ENCODE data around the gene CMTM7.

Gene CMTM7

DNA sequence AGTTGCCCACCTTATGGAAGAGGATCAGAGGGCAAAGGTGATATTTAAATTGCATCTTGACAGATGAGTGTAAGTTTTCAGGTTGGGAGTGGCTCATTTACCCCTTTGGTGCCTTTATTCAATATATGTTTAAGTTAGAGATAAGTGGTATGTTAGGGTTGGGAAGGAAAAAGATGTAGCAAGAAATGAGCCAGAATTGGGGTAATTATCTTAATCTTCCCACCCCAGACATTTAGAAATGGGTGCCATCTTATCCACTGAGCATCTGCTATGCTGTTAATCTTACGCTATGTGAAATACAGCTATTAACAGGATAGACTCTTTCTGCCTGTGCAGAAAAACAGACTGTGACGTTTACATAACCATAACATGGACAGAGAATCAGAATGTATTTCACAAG, 6.3 kb downstream of the CMTM7 start:
- peaks cover 0 to 14% (median 0%) of the 10 kb centered on the region in 4 experiments for H3K36me3 ChIP-seq (ENCODE audit: control insufficient read depth in 4 of 4, insufficient read depth in 4 of 4, low read length in 3 of 4)
- H3K4me3 ChIP-seq (ENCODE audit: control insufficient read depth in 1 of 7, extremely low read depth in 1 of 7, insufficient read depth in 4 of 7, low read depth in 2 of 7, low read length in 6 of 7), result no peak overlapping the region
- H3K4me1 ChIP-seq (ENCODE audit: control extremely low read depth in 1 of 4, control insufficient read depth in 4 of 4, insufficient read depth in 4 of 4, low read length in 3 of 4), result peaks cover 13 to 87% (median 53%) of the 10 kb centered on the region in 4 experiments
- ChIA-PET POLR2A (no interaction called here), CTCF (interaction anchor here (0.6 to 8.3 kb wide), 7 partner anchors 10 to 96 kb away, joined by 3 to 132 read pairs (median 4); no protein-coding TSS in a partner anchor)
- 100% methylated on average over 1 of the region's 2 CpGs for WGBS (ENCODE audit: insufficient coverage)
- no peak for DNase-seq
- peak overlapping the region in 1 of 2 experiments; percentile 35 for H3K27ac ChIP-seq (ENCODE audit: insufficient read depth in 1 of 2, low read depth in 1 of 2, low read length in 2 of 2, poor library complexity in 1 of 2, severe bottlenecking in 2 of 2)
- no peaks in the 10 kb centered on the region for H3K9me3 ChIP-seq (ENCODE audit: control extremely low read depth in 1 of 5, control insufficient read depth in 4 of 5, insufficient read depth in 2 of 5, low read depth in 1 of 5, low read length in 4 of 5)
- no peaks in the 10 kb centered on the region for H3K27me3 ChIP-seq (replicated peaks in 2 of 5; ENCODE audit: control insufficient read depth in 4 of 5, insufficient read depth in 5 of 5, low read length in 4 of 5)

GRCh38 chr3:32398531-32398930, 6.9 kb downstream of the CMTM7 start:
- peak overlapping the region in 1 of 2 experiments; percentile 35 for H3K27ac ChIP-seq (ENCODE audit: insufficient read depth in 1 of 2, low read depth in 1 of 2, low read length in 2 of 2, poor library complexity in 1 of 2, severe bottlenecking in 2 of 2)
- 38% methylated on average over 4 of the region's 10 CpGs for WGBS (ENCODE audit: insufficient coverage)
- CTCF ChIA-PET, result interaction anchor here (0.6 to 8.3 kb wide), 6 partner anchors 11 to 96 kb away, joined by 3 to 132 read pairs (median 4); no protein-coding TSS in a partner anchor
- H3K4me3 ChIP-seq (ENCODE audit: control insufficient read depth in 1 of 7, extremely low read depth in 1 of 7, insufficient read depth in 4 of 7, low read depth in 2 of 7, low read length in 6 of 7), result no peak overlapping the region
- no peaks in the 10 kb centered on the region for H3K27me3 ChIP-seq (replicated peaks in 2 of 5; ENCODE audit: control insufficient read depth in 4 of 5, insufficient read depth in 5 of 5, low read length in 4 of 5)
- POLR2A ChIA-PET, result no interaction called here
- no peak for DNase-seq
- H3K9me3 ChIP-seq (ENCODE audit: control extremely low read depth in 1 of 5, control insufficient read depth in 4 of 5, insufficient read depth in 2 of 5, low read depth in 1 of 5, low read length in 4 of 5), result no peaks in the 10 kb centered on the region
- H3K36me3 ChIP-seq (ENCODE audit: control insufficient read depth in 4 of 4, insufficient read depth in 4 of 4, low read length in 3 of 4), result peaks cover 0 to 14% (median 0%) of the 10 kb centered on the region in 4 experiments
- H3K4me1 ChIP-seq (ENCODE audit: control extremely low read depth in 1 of 4, control insufficient read depth in 4 of 4, insufficient read depth in 4 of 4, low read length in 3 of 4), result peaks cover 15 to 91% (median 56%) of the 10 kb centered on the region in 4 experiments

DNA sequence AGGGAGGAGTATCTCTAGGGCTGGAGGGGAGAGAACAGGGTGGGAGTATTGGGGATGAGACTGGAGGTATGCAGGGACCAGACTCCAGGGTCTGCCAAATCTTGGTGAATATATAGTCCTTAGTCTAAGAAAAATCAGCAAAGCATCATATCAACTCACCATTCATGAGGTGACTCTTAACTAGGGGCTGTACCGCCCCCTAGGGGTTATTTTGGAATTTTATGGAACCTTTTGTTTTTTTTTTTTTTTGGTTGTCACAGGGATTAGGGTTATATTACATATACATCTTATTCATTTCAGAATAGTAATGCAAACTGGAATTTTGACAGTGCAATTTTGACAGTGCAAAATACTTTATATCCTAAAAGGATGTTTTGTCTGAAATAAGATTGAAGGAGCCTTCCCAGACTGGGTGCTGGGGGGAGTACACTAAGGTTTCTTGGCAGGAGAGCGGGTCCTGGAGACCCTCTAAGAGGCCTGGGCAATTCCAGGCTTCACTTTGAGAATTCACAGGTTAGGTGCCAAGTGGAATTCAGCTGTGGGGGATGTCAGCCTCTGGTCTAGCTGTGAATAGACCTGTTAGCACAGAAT, 7.5 kb downstream of the CMTM7 start:
- Histone ChIP-seq H3K9me3 (ENCODE audit: control extremely low read depth in 1 of 5, control insufficient read depth in 4 of 5, insufficient read depth in 2 of 5, low read depth in 1 of 5, low read length in 4 of 5) (no peaks in the 10 kb centered on the region), H3K27ac (ENCODE audit: insufficient read depth in 1 of 2, low read depth in 1 of 2, low read length in 2 of 2, poor library complexity in 1 of 2, severe bottlenecking in 2 of 2) (peak overlapping the region in 1 of 2 experiments; percentile 49), H3K4me1 (ENCODE audit: control extremely low read depth in 1 of 4, control insufficient read depth in 4 of 4, insufficient read depth in 4 of 4, low read length in 3 of 4) (peaks cover 17 to 90% (median 59%) of the 10 kb centered on the region in 4 experiments), H3K36me3 (ENCODE audit: control insufficient read depth in 4 of 4, insufficient read depth in 4 of 4, low read length in 3 of 4) (peaks cover 0 to 14% (median 0%) of the 10 kb centered on the region in 4 experiments), H3K4me3 (ENCODE audit: control insufficient read depth in 1 of 7, extremely low read depth in 1 of 7, insufficient read depth in 4 of 7, low read depth in 2 of 7, low read length in 6 of 7) (no peak overlapping the region), H3K27me3 (replicated peaks in 2 of 5; ENCODE audit: control insufficient read depth in 4 of 5, insufficient read depth in 5 of 5, low read length in 4 of 5) (no peaks in the 10 kb centered on the region)
- ChIA-PET CTCF (interaction anchor here (0.7 to 8.3 kb wide), 10 partner anchors 8 to 69 kb away, joined by 3 to 132 read pairs (median 4); no protein-coding TSS in a partner anchor), POLR2A (no interaction called here)
- peak; percentile 74 to 91 (median 82) for DNase-seq
- WGBS (ENCODE audit: insufficient coverage), result 100% methylated on average over 1 of the region's 2 CpGs

DNA sequence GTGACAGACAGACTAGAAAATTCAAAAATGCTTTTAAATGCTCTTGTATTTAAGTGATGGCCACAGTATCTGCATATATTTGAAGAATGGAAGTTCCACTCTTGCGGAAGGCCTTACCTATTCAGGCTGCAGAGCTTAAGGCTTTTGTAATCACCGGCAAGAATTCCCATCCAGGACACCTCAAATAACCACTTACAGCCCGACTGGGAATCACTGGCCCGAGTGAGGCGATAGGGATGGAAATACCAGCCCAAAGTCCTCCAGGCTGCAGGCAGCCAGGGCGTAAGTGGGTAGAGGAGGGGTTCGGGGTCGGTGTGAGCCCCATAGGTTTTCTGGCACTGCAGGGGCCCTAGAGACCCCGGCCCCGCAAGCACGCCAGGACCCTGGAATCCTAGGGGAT, 9.5 kb downstream of the CMTM7 start:
- POLR2A ChIA-PET, result interaction anchor here (1.2 to 2.0 kb wide), 3 partner anchors 10 to 29 kb away, joined by 3 to 7 read pairs (median 4); no protein-coding TSS in a partner anchor
- no peaks in the 10 kb centered on the region for H3K9me3 ChIP-seq (ENCODE audit: control extremely low read depth in 1 of 5, control insufficient read depth in 4 of 5, insufficient read depth in 2 of 5, low read depth in 1 of 5, low read length in 4 of 5)
- H3K36me3 ChIP-seq (ENCODE audit: control insufficient read depth in 4 of 4, insufficient read depth in 4 of 4, low read length in 3 of 4), result peaks cover 0 to 22% (median 1%) of the 10 kb centered on the region in 4 experiments
- no peak for DNase-seq
- peaks cover 21 to 90% (median 65%) of the 10 kb centered on the region in 4 experiments for H3K4me1 ChIP-seq (ENCODE audit: control extremely low read depth in 1 of 4, control insufficient read depth in 4 of 4, insufficient read depth in 4 of 4, low read length in 3 of 4)
- H3K4me3 ChIP-seq (ENCODE audit: control insufficient read depth in 1 of 7, extremely low read depth in 1 of 7, insufficient read depth in 4 of 7, low read depth in 2 of 7, low read length in 6 of 7), result peak overlapping the region in 6 of 7 experiments; percentile 16 to 69 (median 56)
- 17% methylated on average over 7 of the region's 11 CpGs for WGBS (ENCODE audit: insufficient coverage)
- peak overlapping the region; percentile 84 to 91 for H3K27ac ChIP-seq (ENCODE audit: insufficient read depth in 1 of 2, low read depth in 1 of 2, low read length in 2 of 2, poor library complexity in 1 of 2, severe bottlenecking in 2 of 2)
- H3K27me3 ChIP-seq (replicated peaks in 2 of 5; ENCODE audit: control insufficient read depth in 4 of 5, insufficient read depth in 5 of 5, low read length in 4 of 5), result no peaks in the 10 kb centered on the region
- CTCF ChIA-PET, result interaction anchor here (0.8 to 8.3 kb wide), 9 partner anchors 9 to 89 kb away, joined by 3 to 132 read pairs (median 4); no protein-coding TSS in a partner anchor

- Histone ChIP-seq H3K4me1 (ENCODE audit: control extremely low read depth in 1 of 4, control insufficient read depth in 4 of 4, insufficient read depth in 4 of 4, low read length in 3 of 4) (peaks cover 25 to 90% (median 64%) of the 10 kb centered on the region in 4 experiments), H3K4me3 (ENCODE audit: control insufficient read depth in 1 of 7, extremely low read depth in 1 of 7, insufficient read depth in 4 of 7, low read depth in 2 of 7, low read length in 6 of 7) (peak overlapping the region in 5 of 7 experiments; percentile 23 to 69 (median 64)), H3K36me3 (ENCODE audit: control insufficient read depth in 4 of 4, insufficient read depth in 4 of 4, low read length in 3 of 4) (peaks cover 0 to 24% (median 1%) of the 10 kb centered on the region in 4 experiments), H3K9me3 (ENCODE audit: control extremely low read depth in 1 of 5, control insufficient read depth in 4 of 5, insufficient read depth in 2 of 5, low read depth in 1 of 5, low read length in 4 of 5) (no peaks in the 10 kb centered on the region), H3K27me3 (replicated peaks in 2 of 5; ENCODE audit: control insufficient read depth in 4 of 5, insufficient read depth in 5 of 5, low read length in 4 of 5) (no peaks in the 10 kb centered on the region), H3K27ac (ENCODE audit: insufficient read depth in 1 of 2, low read depth in 1 of 2, low read length in 2 of 2, poor library complexity in 1 of 2, severe bottlenecking in 2 of 2) (peak overlapping the region; percentile 84 to 91)
- peak; percentile 80 to 98 (median 97) for DNase-seq
- WGBS (ENCODE audit: insufficient coverage), result under 1% methylated on average over 38 of the region's 41 CpGs
- ChIA-PET POLR2A (interaction anchor here (1.3 to 2.0 kb wide), 3 partner anchors 11 to 22 kb away, joined by 4 to 7 read pairs (median 4); no protein-coding TSS in a partner anchor), CTCF (interaction anchor here (0.8 to 8.3 kb wide), 10 partner anchors 9 to 66 kb away, joined by 3 to 132 read pairs (median 6); no protein-coding TSS in a partner anchor)
Measured at GRCh38 chr3:32401556-32402081, 10.0 kb downstream of the CMTM7 start.

- peak overlapping the region in 1 of 2 experiments; percentile 91 for H3K27ac ChIP-seq (ENCODE audit: insufficient read depth in 1 of 2, low read depth in 1 of 2, low read length in 2 of 2, poor library complexity in 1 of 2, severe bottlenecking in 2 of 2)
- H3K27me3 ChIP-seq (replicated peaks in 2 of 5; ENCODE audit: control insufficient read depth in 4 of 5, insufficient read depth in 5 of 5, low read length in 4 of 5), result no peaks in the 10 kb centered on the region
Measured at GRCh38 chr3:32403663-32404062, 12.0 kb downstream of the CMTM7 start.

More at GRCh38 chr3:32403663-32404062, 12.0 kb downstream of the CMTM7 start:
- POLR2A ChIA-PET, result interaction anchor here (1.5 kb wide), 1 partner anchor 24 kb away, joined by 4 read pairs; no protein-coding TSS in a partner anchor
- CTCF ChIA-PET, result interaction anchor here (1.1 to 5.9 kb wide), 8 partner anchors 9 to 64 kb away, joined by 3 to 27 read pairs (median 6); no protein-coding TSS in a partner anchor
- peaks cover 31 to 95% (median 69%) of the 10 kb centered on the region in 4 experiments for H3K4me1 ChIP-seq (ENCODE audit: control extremely low read depth in 1 of 4, control insufficient read depth in 4 of 4, insufficient read depth in 4 of 4, low read length in 3 of 4)
- H3K36me3 ChIP-seq (ENCODE audit: control insufficient read depth in 4 of 4, insufficient read depth in 4 of 4, low read length in 3 of 4), result peaks cover 0 to 30% (median 1%) of the 10 kb centered on the region in 4 experiments
- no peak overlapping the region for H3K4me3 ChIP-seq (ENCODE audit: control insufficient read depth in 1 of 7, extremely low read depth in 1 of 7, insufficient read depth in 4 of 7, low read depth in 2 of 7, low read length in 6 of 7)
- H3K9me3 ChIP-seq (ENCODE audit: control extremely low read depth in 1 of 5, control insufficient read depth in 4 of 5, insufficient read depth in 2 of 5, low read depth in 1 of 5, low read length in 4 of 5), result no peaks in the 10 kb centered on the region
- peak in 1 of 3 donors; percentile 42 for DNase-seq
- 60% methylated on average over 2 of the region's 3 CpGs for WGBS (ENCODE audit: insufficient coverage)

Measured in common myeloid progenitor, CD34-positive (primary cell).